Lung microvascular endothelial cell (primary cell): ENCODE data around the gene APMAP. TPM values are rescaled to one million over a fixed set of nuclear protein-coding genes. Genes with fewer than 3 reads are reported as not detected.

Source experiments
- DNase-seq, 2 donors: peaks; one replicate each; pipeline versions ENCODE4 v3.0.0 to v3.0.0-alpha.2; 2010; ENCODE audit warnings: low read depth in 2 of 2
- total RNA-seq: library from RNA; depleted of rRNA; stranded (reverse); fragments of >200 nt; gene quantifications from 2 replicates; pipeline ENCODE4 v1.2.1, GENCODE V29; 2014

Gene APMAP
- total RNA-seq, 1 donor from 2014 or later: 63.9 TPM

DNA sequence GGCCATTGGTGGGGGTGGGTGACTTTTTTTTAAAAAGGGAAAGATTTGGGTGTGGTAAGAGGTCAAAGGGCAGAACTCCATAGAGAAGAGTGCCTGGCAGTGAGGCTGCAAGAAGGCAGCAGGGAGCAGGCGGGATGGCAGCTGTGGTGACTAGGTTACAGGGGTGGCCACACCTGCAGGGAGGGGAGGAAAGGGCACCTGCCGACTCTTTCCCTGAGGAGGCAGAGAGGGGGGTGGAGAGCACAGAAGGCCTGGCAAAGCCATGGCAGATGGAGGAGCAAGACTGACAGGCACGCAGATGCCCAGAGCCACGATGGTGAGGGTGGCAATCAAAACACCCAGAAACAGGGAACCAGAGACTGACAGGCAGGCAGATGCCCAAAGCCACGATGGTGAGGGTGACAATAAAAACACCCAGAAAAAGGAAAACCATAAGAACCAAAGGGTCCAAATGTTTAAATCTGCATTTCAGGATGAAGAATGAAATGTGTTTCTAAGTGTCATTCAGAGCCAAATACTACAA lies 24.2 kb downstream of the APMAP start:
- DNase-seq: no peak

DNA sequence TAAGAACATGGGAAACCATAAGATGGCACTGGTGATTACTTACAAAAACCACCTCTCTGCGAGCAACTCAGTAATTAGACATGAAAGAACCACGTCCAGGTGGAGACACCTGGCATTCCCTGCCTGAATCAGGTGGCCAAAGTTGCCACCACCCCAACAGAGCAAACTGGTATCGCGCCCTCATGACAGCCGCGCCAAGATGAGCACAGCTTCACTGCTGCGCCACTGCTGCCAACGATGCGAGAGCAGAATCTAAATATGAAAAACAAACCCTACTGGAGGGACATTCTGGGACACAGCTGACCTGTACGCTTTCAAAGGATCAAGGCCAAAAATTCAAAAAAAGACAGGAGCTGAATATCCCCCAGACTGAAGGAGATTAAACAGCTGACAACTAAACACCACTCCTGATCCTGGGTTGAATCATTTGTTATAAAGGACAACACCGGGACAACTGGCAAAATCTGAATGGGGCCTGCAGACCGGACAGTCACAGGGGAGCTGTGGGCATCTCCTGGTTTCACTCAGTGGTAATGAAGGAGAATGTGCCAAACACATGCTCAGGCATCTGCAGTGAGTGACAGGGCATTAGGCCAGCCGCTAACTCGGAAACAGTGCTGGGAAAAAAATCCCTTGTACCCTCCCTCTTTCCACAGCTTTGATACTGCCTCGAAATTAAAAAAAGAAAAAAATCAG lies 26.1 kb downstream of the APMAP start:
- no peak for DNase-seq

DNA sequence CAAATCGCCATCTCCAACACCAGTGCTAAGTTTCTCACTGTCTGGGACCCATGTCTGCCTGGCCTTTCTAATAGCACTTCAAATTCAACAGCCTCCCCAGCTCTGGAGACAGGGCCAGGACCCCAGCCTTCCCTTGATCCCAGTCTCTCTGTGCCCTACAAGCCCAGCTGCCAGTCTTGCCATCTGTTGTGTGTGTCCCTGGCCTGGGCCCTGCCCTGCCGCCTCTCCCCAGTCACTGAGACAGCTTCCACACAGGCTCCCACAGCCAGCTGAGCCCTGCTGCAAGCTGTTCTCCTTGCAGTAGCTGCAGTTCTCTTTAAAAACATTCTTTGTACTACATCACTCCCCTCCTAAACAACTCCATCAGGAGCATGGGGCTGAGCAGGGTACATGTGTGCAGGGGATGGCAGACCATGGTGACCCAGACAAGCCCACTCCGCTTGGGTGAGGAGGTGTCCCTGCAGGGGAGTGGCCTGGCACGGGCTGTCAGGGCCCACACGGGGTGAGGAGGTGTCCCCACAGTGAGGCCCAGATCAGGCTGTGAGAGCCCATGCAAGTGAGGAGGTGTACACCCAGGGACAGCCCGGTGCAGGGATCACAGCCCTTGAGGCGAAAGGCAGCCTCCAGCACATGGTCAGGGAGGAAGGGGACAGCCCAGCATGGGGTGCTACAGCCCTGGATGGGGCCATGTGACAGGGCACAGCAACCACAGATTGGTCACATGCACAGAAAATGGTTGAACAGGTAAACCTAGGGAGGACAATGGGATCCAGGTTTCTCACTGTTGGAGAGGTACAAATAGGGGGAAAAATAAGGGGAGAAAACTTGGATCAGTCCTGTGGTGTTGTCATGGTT lies 27.3 kb downstream of the APMAP start:
- no peak for DNase-seq

DNA sequence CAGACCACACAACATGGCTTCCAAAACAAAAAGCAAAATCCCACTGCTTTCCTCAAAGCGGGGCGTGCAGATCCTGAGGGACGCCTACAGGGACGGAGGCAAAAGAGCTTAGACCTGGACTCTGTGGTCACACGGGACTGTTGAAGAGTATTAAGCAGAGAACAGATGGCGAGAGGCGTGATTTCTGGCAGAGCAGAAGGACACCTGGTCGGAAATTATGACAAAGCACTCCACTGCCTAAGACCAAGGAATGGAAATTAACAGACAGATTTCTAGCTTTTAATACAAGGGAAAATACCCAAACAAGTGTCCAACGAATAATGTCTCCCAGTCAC lies 28.1 kb downstream of the APMAP start:
- DNase-seq: no peak

DNA sequence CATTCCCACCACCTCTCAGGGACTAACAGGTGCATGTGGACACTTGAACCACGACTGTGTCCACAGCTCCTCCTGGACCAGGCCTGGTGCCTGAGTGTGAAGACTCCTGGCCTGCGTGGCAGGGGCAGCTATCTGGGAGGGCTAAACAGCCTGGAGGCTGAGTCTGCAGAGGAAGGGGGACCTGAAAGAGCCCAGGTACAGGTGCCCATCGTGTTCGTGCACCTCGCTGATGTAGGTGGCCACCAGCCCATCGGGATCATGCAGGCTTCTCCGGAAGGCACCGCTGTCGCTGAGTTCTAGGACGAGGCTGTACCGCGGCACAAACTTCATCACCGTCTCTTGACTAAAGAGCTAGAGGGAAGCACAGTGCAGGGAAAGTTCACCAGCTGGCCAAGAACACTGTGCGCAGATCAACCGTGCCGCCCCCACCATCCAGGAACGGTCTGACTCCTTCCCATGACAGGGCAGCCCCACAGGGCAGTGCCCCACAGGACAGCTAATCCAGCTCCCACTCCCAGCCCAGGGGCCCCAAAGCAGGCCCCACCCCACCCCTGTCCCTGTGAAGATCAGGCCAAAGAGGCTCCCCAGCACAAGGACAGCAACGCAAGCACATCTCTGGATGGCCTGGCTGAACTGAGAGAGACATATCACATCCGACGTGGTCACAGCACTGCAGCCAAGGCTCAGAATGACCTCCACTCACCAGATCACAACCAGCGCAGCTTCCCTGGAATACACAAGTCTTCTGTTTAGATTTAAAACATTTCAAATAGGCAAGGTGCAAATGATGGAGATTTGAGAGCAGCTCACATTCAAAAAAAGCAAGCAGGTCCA lies 28.7 kb downstream of the APMAP start:
- no peak for DNase-seq

DNA sequence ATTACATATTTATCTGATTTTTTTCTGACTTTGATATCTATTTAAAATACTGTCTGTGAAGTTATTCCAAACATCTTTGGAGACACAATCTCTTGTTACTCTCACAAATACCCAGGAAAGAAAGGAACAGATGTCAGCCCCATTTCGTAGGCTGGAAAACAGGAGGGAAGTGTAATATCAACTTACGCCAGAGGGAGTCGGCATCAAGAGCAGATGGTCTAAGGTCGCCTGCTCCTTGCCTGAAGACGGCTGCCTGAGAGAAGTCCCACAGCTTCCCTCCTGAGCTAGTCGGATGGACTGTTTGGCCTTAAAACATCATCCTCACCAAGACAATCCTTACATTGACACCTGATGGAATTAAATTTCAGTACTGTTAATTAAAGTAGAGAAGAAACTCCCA lies 30.0 kb downstream of the APMAP start:
- DNase-seq: no peak

DNA sequence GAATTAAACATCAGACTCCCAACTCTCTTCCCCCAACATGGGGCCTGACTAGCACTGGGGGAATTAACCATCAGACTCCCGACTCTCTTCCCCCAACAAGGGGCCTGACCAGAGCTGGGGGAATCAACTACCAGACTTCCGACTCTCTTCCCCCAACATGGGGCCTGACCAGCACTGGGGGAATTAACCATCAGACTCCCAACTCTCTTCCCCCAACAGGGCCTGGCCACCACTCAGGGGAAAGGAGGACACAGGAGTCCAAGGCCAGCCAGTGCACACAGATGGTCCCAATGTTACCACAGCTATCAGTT lies 30.4 kb downstream of the APMAP start:
- DNase-seq: no peak

DNA sequence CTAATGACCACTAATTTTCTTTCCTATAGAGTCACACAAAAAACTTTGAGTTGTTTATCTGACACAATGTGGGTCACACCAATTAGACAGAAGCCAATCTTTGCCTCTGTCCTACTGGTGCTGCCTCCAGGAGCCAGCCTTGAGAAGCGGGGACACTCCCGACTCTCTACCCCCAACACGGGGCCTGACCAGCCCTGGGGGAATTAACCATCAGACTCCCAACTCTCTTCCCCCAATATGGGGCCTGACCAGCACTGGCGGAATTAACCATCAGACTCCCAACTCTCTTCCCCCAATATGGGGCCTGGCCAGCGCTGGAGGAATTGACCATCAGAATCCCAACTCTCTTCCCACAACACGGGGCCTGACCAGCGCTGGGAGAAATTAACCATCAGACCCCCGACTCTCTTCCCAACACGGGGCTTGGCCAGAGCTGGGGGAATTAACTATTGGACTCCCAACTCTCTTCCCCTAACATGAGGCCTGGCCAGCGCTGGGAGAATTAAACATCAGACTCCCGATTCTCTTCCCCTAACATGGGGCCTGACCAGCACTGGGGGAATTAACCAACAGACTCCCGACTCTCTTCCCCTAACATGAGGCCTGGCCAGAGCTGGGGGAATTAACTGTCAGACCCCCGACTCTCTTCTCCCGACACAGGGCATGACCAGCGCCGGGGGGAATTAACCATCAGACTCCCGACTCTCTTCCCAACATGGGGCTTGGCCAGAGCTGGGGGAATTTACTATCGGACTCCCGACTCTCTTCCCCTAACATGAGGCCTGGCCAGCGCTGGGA lies 31.0 kb downstream of the APMAP start:
- no peak for DNase-seq

DNA sequence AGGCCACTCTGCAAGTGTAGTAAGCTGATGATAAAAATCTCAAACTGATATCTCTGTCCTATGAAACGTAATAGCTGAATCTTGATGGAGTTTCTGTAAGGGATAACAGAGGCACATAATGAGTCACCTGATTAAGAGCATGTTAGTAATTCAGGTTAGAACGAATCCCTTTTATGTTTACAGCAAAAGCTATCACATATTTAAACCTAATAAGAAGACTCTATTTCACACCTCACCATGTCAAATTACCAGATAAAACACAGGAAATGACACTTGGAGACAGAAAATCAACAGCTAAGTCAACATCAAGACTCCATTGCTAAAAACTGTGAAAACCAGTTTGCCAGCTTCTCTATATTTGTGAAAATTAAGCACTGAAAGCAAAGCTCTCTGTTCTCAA lies 31.7 kb downstream of the APMAP start:
- no peak for DNase-seq

DNA sequence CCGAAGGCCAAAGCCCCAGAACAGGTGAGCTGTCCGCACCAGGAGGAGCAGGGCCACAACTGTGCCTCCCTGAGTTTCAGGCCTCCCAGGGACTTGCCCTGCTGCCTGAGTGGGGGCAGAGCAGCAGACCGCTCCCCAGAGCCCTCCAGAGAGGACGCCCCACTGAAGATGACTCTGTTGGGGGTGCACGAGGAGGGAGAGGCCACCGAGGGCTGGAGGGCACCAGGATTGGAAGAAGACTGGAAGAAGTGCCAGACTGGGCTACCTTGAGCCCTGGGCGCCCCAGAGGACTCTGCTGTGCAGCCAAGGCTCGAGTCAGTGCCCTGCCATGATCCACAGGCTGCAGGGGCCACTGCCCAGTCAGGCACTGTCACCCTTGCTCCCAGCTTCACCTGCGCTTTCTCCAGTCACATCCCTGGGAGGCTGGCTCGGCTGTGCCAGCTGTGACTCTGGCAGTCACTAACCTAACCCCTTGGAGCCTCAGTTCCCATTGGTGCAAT lies 32.2 kb downstream of the APMAP start:
- DNase-seq: no peak

DNA sequence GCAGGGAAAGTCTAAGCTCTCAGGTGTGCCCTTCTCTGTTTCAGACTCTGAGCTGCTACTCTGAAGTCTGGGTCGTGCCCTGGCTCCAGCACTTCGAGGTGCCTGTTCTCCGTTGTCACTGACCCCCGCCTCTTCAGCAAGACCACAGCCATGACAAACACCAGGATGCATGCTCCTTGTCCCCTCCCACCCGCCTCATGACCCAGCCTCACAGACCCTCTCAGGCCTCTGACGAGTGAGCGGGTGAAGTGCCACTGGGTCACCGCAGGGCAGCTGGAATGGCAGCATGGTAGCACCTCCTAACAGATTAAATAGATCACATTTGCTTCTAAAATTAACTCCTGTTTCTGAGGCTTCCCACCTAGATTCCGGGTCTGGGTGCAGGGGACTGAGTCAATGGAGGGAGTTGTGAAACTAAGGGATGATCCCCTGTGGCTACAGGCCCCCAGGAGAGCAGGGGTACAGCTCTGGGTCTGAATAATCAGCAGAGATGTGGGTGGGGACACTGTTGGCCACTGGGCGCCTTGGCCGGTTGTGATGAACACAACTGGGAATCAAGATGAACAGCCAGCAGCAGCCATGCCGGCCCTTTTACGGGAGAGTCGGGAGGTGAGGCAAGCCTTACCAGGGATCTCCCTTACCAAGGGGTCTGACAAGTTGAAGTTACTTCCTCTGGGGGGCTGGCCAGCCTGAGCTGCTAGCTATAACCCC lies 32.8 kb downstream of the APMAP start:
- DNase-seq: no peak

DNA sequence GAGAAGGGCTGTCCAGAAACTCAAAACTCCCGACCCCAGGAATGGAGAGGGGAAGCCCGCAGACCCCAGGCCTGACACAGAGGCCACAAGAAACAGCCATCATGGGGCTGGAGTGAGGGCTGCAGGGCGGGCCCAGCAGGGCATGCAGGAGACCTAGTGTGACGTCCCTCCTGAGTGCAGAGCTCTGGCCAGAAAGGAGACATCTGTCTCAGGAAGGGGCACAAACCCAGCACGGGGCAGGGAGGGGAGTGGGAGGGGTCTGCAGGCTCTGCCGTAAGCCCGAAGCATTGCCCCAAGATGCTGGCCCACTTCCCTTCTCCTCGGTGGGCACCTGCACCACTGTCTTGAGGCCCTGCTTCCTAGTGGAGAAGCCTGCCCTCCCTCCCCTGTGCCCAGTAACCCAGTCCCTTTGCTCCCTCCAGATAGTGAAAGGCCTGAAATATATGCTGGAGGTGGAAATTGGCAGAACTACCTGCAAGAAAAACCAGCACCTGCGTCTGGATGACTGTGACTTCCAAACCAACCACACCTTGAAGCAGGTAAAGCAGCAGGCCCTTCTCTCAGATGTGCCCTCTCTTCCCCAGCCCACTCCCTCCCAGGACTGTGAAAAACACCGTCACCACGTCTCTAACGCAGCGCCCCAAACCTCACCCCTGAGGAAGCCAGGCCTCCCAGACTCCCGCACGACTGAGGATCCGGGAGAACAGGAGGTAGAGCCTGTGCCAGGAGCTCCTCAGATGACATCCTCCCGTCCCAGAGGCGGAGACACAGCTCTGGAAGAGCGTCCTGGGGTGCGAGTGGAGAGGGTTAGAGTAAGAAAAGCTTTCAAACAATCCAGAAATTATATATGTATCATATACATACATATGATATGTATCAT lies 33.8 kb downstream of the APMAP start:
- DNase-seq: no peak

DNA sequence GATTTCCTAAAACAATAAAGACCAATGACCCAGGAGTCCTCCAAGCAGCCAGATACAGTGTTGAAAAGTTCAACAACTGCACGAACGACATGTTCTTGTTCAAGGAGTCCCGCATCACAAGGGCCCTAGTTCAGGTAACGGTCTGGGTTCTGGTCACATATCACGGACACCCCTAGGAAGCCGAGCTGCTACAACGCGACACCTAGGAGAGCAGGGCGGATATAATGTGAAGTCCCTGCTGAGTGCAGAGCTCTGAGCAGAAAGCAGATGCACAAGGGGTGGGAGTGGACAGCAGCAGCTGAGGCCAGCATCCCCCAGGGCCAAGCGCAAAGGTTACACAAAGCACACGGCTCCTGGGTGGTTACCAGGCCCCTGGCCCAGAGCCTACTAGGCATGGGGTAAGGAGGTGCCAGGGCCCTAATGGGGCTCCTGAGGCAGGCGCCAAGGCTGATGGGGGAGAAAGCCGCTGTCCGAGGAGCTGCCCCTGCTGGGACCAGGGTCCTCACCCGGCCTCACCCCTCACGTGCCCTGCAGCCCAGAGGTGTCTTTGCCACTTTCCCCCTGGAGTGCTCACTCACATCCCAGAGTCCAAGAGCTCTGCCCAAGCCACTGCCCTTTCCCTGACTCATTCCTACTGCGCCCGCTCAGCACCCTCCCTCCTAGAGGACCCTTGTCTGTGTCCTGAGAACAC lies 35.1 kb downstream of the APMAP start:
- DNase-seq: no peak

DNA sequence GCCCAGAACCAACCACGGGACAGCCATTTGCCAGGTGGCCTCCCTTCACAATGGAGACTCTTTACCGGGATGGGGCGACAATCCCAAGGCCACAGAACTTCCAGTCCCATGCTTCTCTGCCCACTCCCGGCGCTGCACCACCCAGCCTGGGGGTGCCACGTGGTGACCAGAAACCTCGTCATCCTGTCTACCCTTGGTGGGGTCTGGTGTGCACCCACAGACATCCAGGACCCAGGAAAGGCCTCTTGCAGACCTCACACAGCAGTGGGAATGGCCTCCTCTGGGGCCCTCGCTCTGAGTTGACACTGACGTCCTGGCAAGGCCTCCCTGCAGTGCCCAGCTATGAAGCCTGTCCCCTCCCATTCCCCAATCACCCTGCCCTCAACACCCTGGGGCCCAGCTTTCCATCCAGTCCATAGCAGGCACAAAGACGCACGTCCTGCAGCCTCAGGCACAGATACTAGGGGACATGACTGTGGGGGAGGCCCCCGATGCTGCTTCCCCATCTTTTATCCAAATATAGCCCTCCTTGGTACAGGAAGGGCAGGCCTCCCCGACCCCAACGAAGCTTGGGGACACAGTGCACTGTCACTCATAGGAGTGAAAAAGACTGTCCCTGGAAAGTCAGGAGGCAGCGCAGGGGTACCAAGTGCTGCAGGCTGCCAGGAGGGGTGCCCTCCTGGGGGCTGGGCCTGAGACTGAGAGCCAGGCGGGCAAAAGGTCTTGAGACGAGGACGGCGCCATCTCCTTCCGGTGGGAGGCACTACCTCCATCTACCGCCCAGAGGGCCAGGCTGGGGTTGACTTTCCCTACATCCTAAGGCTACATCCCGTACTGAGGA lies 36.3 kb downstream of the APMAP start:
- no peak for DNase-seq

DNA sequence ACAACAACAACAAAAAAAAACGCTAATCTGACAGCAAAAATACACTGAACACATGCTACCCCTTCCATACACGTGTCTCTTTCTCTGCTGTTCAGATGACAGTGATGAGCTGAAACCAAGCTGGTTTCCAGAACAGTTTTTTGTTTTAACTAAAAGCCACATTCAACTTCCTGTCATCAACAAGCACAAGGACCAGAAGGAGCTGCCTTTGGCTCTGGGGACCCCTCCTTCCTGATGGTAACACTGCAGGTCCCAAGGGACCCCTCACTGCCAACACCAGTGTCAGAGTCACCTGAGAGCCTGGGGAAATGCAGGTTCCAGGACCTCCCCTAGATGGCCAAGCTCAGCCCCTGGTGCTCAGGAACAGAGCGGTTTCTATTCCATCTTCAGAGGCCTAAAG lies 37.5 kb downstream of the APMAP start:
- no peak for DNase-seq

DNA sequence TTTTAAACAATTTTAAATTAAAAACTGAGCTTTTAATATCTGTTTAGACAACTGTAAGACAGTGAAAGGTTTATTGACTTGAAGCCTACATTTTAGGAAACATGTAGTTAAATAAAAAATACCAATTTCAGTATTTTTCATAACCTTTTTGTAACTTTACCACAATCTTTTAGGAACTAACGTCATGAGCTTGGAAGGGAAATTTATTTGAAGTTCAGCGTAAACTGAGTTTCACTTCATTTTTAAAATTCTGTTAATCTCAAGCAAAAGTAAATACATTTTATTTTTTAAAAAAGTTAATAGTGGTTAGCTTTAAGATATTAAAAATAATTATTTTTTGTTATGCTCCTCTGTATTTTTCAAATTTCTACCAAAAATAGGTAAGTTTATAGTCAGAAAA lies 38.0 kb downstream of the APMAP start:
- DNase-seq: no peak

DNA sequence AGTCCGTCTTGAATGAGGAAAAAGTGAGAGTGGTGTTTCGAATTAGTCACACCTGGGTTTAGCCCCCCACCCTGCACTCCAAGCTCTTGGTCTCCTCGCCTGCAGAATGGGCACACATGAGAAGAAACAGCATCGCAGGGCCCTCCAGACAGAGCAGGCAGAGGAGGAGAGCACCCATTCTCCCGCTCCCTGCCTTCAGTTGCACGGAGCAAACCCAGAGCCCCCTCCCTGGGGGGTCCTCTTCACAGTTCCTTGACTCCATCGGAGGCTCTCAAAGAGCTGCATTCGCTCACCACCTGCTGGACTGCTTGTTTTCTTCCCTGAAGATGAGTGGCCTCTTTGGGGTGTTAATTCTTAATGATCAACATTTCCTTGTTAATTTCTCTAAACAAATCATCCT lies 38.4 kb downstream of the APMAP start:
- no peak for DNase-seq

DNA sequence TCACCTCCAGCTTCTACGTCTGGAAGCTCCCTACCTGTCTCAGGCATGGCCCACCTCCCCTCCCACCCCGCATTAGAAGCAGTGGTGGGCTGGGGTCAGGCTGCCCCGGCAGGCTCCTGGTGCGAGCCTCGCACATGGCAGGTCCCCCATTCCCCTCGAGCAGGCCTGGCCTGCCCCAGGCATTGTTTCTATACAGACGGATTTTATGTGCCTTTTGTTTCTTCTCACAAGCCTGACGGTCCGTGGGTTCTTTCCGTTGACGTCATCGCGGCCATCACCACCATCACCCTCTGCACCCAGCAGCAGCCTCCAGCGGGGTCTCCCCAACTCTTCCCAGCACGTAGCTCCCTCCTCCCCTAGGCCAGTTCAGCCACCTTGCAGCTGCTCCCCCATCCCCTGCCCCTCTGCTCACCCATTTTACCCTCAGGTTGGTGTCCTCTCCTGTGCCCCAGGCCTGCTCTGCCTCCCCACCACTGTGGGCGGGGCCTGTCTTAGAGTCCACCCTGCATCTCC lies 38.9 kb downstream of the APMAP start:
- no peak for DNase-seq
